ENCODE results near the gene C1orf115.
"Not testable (repeated sequence)": the region's sequence is repeated elsewhere in the genome, so short reads cannot be mapped to it uniquely, and the experiment has no call there.

C1orf115 gene

GRCh38 chr1:220694866-220695382 is 4.8 kb downstream of the C1orf115 start:
- no peak for DNase-seq

GRCh38 chr1:220695426-220695825 is 5.3 kb downstream of the C1orf115 start:
- DNase-seq, result no peak

GRCh38 chr1:220696226-220696862 is 6.2 kb downstream of the C1orf115 start:
- no peak for DNase-seq

- peak; percentile 11 for DNase-seq
Observed at GRCh38 chr1:220696863-220697231, 6.7 kb downstream of the C1orf115 start.

GRCh38 chr1:220697326-220697725 is 7.2 kb downstream of the C1orf115 start:
- DNase-seq, result no peak

- no peak for DNase-seq
Observed at GRCh38 chr1:220698607-220699016, 8.4 kb downstream of the C1orf115 start.

GRCh38 chr1:220699044-220699443 is 8.9 kb downstream of the C1orf115 start:
- no peak for DNase-seq

GRCh38 chr1:220700556-220701179 is 10.5 kb downstream of the C1orf115 start:
- DNase-seq, result no peak

- no peak for DNase-seq
Observed at GRCh38 chr1:220701974-220702373, 11.8 kb downstream of the C1orf115 start.

- DNase-seq, result no peak
Observed at GRCh38 chr1:220702733-220703270, 12.6 kb downstream of the C1orf115 start.

GRCh38 chr1:220703305-220703704 is 13.1 kb downstream of the C1orf115 start:
- no peak for DNase-seq

GRCh38 chr1:220705782-220706181 is 15.6 kb downstream of the C1orf115 start:
- DNase-seq, result no peak

GRCh38 chr1:220706480-220706879 is 16.3 kb downstream of the C1orf115 start:
- DNase-seq, result no peak

- DNase-seq, result no peak
Observed at GRCh38 chr1:220707160-220707559, 17.0 kb downstream of the C1orf115 start.

- DNase-seq, result no peak
Observed at GRCh38 chr1:220708244-220708643, 18.1 kb downstream of the C1orf115 start.

GRCh38 chr1:220708936-220709801 is 19.0 kb downstream of the C1orf115 start:
- DNase-seq, result no peak

GRCh38 chr1:220710333-220710732 is 20.2 kb downstream of the C1orf115 start:
- DNase-seq, result no peak

GRCh38 chr1:220711056-220711809 is 21.1 kb downstream of the C1orf115 start:
- DNase-seq, result no peak

GRCh38 chr1:220715986-220716385 is 25.8 kb downstream of the C1orf115 start:
- DNase-seq, result not testable (repeated sequence)

- no peak for DNase-seq
Observed at GRCh38 chr1:220717800-220718640, 27.9 kb downstream of the C1orf115 start.

- DNase-seq, result not testable (repeated sequence)
Observed at GRCh38 chr1:220721266-220721665, 31.1 kb downstream of the C1orf115 start.

- DNase-seq, result no peak
Observed at GRCh38 chr1:220726634-220727033, 36.5 kb downstream of the C1orf115 start.

Measured in fibroblast of skin of right biceps (primary cell).